ENCODE measurements around the gene MYO10.

- TF ChIP-seq YY1 (IDR thresholded peaks at IDR 0.05; ENCODE audit: insufficient read depth, insufficient read length) (no peak), SUZ12 (IDR thresholded peaks at IDR 0.05; ENCODE audit: extremely low read depth, insufficient read depth, insufficient read length) (no peak)
Measured at GRCh38 chr5:16799796-16800195, 136.3 kb downstream of the MYO10 start.
